IMR-90 (cell line): ENCODE measurements around the gene OSTF1. TPM values are rescaled to one million over a fixed set of nuclear protein-coding genes. Genes with fewer than 3 reads are reported as not detected.

Experiments used
- ATAC-seq: fragments of 200-7000 bp; cut with Tn5 transposase; 2 replicates; pipeline ENCODE4 v1.9.1; 2020; ENCODE audit warnings: low read depth, mild to moderate bottlenecking, moderate library complexity
- BruUV-seq: library from RNA; stranded (reverse); fragments of 400-500 nt; replicated peaks from 2 replicates; lab custom pipeline; 2021; lab: Mats Ljungman, UMichigan
- CTCF ChIA-PET: fragments of 300-600 bp; formaldehyde crosslinking; extraction: SDS; loops from one replicate; lab custom pipeline; 2021; ENCODE audit warnings: antibody characterized with exemption; lab: Yijun Ruan, JAX
- POLR2A ChIA-PET: fragments of 300-600 bp; sonication (Branson Sonifier 250); formaldehyde crosslinking; loops from one replicate; lab custom pipeline; 2022; ENCODE audit warnings: antibody characterized with exemption; ENCODE audit not compliant: unreplicated experiment; lab: Charles Lee
- DNase-seq: peaks from one replicate; pipeline ENCODE4 v3.0.0; 2013
- H2AFZ ChIP-seq: replicated peaks from 2 replicates; pipeline ENCODE3; 2013; ENCODE audit warnings: low read length, mild to moderate bottlenecking; ENCODE audit not compliant: poor library complexity
- H2AK5ac ChIP-seq: 2 replicates; pipeline ENCODE4 v1.6.1; 2013; ENCODE audit warnings: low read depth, low read length, inconsistent platforms
- H2AK9ac ChIP-seq: replicated peaks from 2 replicates; pipeline ENCODE3; 2013; ENCODE audit warnings: mild to moderate bottlenecking, low read depth, low read length, moderate library complexity; ENCODE audit not compliant: poor library complexity
- H2BK120ac ChIP-seq: 2 replicates; pipeline ENCODE4 v1.6.1; 2013; ENCODE audit warnings: low read depth, low read length, inconsistent platforms
- H2BK15ac ChIP-seq: 3 replicates; pipeline ENCODE4 v1.6.1; 2013; ENCODE audit warnings: low read depth, low read length, inconsistent platforms
- H2BK20ac ChIP-seq: 2 replicates; pipeline ENCODE4 v1.6.1; 2013; ENCODE audit warnings: low read depth, mild to moderate bottlenecking, inconsistent platforms, low read length, moderate library complexity
- H2BK5ac ChIP-seq: 2 replicates; pipeline ENCODE4 v1.6.1; 2013; ENCODE audit warnings: mild to moderate bottlenecking, low read depth, low read length, inconsistent platforms; ENCODE audit not compliant: poor library complexity, severe bottlenecking
- H3K14ac ChIP-seq: replicated peaks from 2 replicates; pipeline ENCODE4 v1.6.1; 2013; ENCODE audit warnings: low read depth, low read length, inconsistent platforms
- H3K18ac ChIP-seq: 2 replicates; pipeline ENCODE4 v1.6.1; 2013; ENCODE audit warnings: low read depth, low read length, control low read depth
- H3K23ac ChIP-seq: 2 replicates; pipeline ENCODE4 v1.6.1; 2013; ENCODE audit warnings: low read depth, low read length, inconsistent platforms
- H3K27ac ChIP-seq: 2 replicates; pipeline ENCODE4 v1.5.1; 2013; ENCODE audit warnings: mild to moderate bottlenecking, control low read depth, low read length; ENCODE audit not compliant: insufficient read depth
- H3K27me3 ChIP-seq: 2 replicates; pipeline ENCODE4 v1.6.1; 2013; ENCODE audit warnings: low read length; ENCODE audit not compliant: control insufficient read depth, insufficient read depth
- H3K36me3 ChIP-seq: 2 replicates; pipeline ENCODE4 v1.6.1; 2013; ENCODE audit warnings: low read length, mixed read lengths; ENCODE audit not compliant: control insufficient read depth, insufficient read depth
- H3K4ac ChIP-seq: 2 replicates; pipeline ENCODE4 v1.6.1; 2013; ENCODE audit warnings: low read depth, low read length, inconsistent platforms
- H3K4me1 ChIP-seq: 2 replicates; pipeline ENCODE4 v1.6.1; 2013; ENCODE audit warnings: low read length, mixed read lengths; ENCODE audit not compliant: control insufficient read depth, insufficient read depth
- H3K4me2 ChIP-seq: 2 replicates; pipeline ENCODE4 v1.6.1; 2013; ENCODE audit warnings: low read depth, mild to moderate bottlenecking, control low read depth, low read length, moderate library complexity
- H3K4me3 ChIP-seq: 2 replicates; pipeline ENCODE4 v1.5.1; 2013; ENCODE audit warnings: low read depth, mild to moderate bottlenecking, control low read depth, low read length, moderate library complexity; ENCODE audit not compliant: insufficient read depth
- H3K56ac ChIP-seq: 2 replicates; pipeline ENCODE4 v1.6.1; 2013; ENCODE audit warnings: low read length, inconsistent platforms; ENCODE audit not compliant: insufficient read depth; ENCODE audit errors: extremely low read depth
- H3K79me1 ChIP-seq, 2 experiments: 2 replicates each; pipeline ENCODE4 v1.6.1; 2013; ENCODE audit warnings: low read length in 2 of 2, inconsistent platforms in 1 of 2, low read depth in 1 of 2
- H3K9ac ChIP-seq: 2 replicates; pipeline ENCODE4 v1.6.1; 2013; ENCODE audit warnings: low read depth, low read length, control low read depth
- H3K9me1 ChIP-seq: 2 replicates; pipeline ENCODE4 v1.6.1; 2013; ENCODE audit warnings: low read length, inconsistent platforms; ENCODE audit not compliant: insufficient read depth
- H3K9me3 ChIP-seq: 2 replicates; pipeline ENCODE4 v1.6.1; 2013; ENCODE audit warnings: low read length; ENCODE audit not compliant: control insufficient read depth, insufficient read depth
- H4K20me1 ChIP-seq: 2 replicates; pipeline ENCODE4 v1.6.1; 2013; ENCODE audit warnings: low read length, inconsistent platforms; ENCODE audit not compliant: insufficient read depth
- H4K5ac ChIP-seq: 2 replicates; pipeline ENCODE4 v1.6.1; 2013; ENCODE audit warnings: mild to moderate bottlenecking, low read depth, low read length, control low read depth
- H4K8ac ChIP-seq, 2 experiments: 2 replicates each; pipeline ENCODE4 v1.6.1; 2013; ENCODE audit warnings: low read depth in 2 of 2, low read length in 2 of 2, control low read depth in 1 of 2, inconsistent platforms in 1 of 2
- H4K91ac ChIP-seq: 2 replicates; pipeline ENCODE4 v1.6.1; 2013; ENCODE audit warnings: low read depth, low read length, inconsistent platforms; ENCODE audit not compliant: insufficient read depth
- FOS ChIP-seq: fragments of 150-350 bp; IDR thresholded peaks from 2 replicates; pipeline ENCODE4 v1.6.1; 2016; ENCODE audit warnings: low read depth, low read length
- MAZ ChIP-seq: IDR thresholded peaks from 2 replicates; pipeline ENCODE4 v1.6.1; 2012; ENCODE audit warnings: low read depth, mild to moderate bottlenecking, low read length, improper control_type of control experiment, moderate library complexity, borderline replicate concordance
- whole genome bisulfite sequencing, 2 experiments: methylation state at CpG; one replicate each; pipeline versions ENCODE4 v1.1.5 to v1.1.7; 2013; ENCODE audit warnings: missing lambda C conversion rate in 2 of 2; ENCODE audit not compliant: insufficient read length in 1 of 2; ENCODE audit errors: extremely low coverage in 2 of 2; 5-methylcytosine and 5-hydroxymethylcytosine counted together
- dilution Hi-C: fragments of 300-500 bp; cut with HindIII; formaldehyde crosslinking; loops from one replicate; pipeline ENCODE4 v1.14.3; 2018; ENCODE audit warnings: low sequenced_read_pairs; ENCODE audit not compliant: unreplicated experiment
- in situ Hi-C: fragments of 300-500 bp; cut with MboI; formaldehyde crosslinking; loops from 3 replicates; pipeline ENCODE4 v1.14.3; 2019; ENCODE audit warnings: low sequenced_read_pairs, inconsistent platforms, mixed read lengths
- intact Hi-C: fragments of 100-400 bp; cut with micrococcal nuclease; formaldehyde crosslinking; loops from 2 replicates; pipeline ENCODE4 v1.10.0; 2022
- polyA plus RNA-seq, 3 experiments: library from polyadenylated mRNA; depleted of rRNA; stranded (reverse); fragments of >200 nt; gene quantifications; 2 replicates each; pipeline ENCODE4 v1.2.3, GENCODE V29; 2012; ENCODE audit warnings: low replicate concordance in 1 of 3
- total RNA-seq: library from RNA; depleted of rRNA; stranded (reverse); fragments of >200 nt; gene quantifications from 2 replicates; pipeline ENCODE4 v1.2.3, GENCODE V29; 2012

The OSTF1 gene
- total and polyA plus RNA-seq, 2 of the 4 experiments (the other 2 are of a cell fraction), result 17.1 to 41.6 TPM

DNA sequence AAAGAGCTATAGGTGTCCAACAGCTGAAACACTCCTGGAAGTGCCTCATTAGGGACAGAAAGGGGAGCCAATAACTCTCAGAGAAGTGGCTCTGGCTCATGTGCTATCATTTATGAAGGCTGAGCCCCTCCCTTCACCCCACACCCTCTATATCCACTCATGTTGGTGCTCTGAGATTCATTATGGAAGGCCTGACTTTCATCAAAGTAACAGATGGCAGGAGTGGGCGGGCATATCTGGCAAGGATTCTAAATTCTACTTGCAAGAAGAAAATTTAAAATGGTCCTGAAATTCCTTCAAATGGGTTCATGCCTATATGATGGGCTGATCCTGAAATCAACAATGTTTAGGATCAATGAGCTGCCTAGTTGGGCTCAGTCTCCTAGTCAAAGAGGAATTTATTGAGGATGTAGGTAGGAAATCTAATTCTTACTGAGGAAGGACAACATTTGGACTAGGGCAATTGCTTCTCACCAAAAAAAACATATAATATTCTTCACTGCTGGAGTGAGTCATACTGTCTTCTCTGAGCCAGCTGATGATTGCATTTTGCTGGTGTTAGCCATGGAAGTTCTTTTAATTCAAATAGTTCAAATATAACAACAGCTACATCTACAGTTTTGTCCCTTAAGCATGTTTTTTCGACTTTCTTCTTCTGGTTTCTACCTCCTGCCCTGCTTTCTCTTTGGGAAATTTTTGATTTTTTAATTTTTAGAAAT is 23.8 kb upstream of the OSTF1 start:
- H3K4ac ChIP-seq, result no peak overlapping the region
- dilution Hi-C loops, result no loop called here
- no peak overlapping the region for H3K4me3 ChIP-seq
- no peak overlapping the region for H2BK120ac ChIP-seq
- no peak overlapping the region for H2BK15ac ChIP-seq
- H4K8ac ChIP-seq, result no peak overlapping the region
- intact Hi-C loops, result no loop called here
- no peak overlapping the region for H2BK5ac ChIP-seq
- ChIA-PET POLR2A (no interaction called here), CTCF (interaction anchor here (1.6 kb wide), 1 partner anchor 22 kb away, joined by 4 read pairs; no protein-coding TSS in a partner anchor)
- H4K20me1 ChIP-seq, result no peaks in the 10 kb centered on the region
- H2AFZ ChIP-seq, result no peak overlapping the region
- H3K4me1 ChIP-seq, result peaks cover 5% of the 10 kb centered on the region
- WGBS, 2 experiments, result no CpG with 5 or more reads among the region's 2 CpGs
- H3K9me3 ChIP-seq, result no peaks in the 10 kb centered on the region
- H4K5ac ChIP-seq, result no peak overlapping the region
- no peaks in the 10 kb centered on the region for H3K9me1 ChIP-seq
- no peak overlapping the region for H3K23ac ChIP-seq
- no peak overlapping the region for H3K56ac ChIP-seq
- H3K36me3 ChIP-seq, result no peaks in the 10 kb centered on the region
- ATAC-seq (peak; percentile 75), DNase-seq (peak; percentile 72)
- no peak overlapping the region for H3K27ac ChIP-seq
- H3K18ac ChIP-seq, result no peak overlapping the region
- H2BK20ac ChIP-seq, result no peak overlapping the region
- no peak overlapping the region for H4K91ac ChIP-seq
- H3K14ac ChIP-seq, result no peak overlapping the region
- H2AK9ac ChIP-seq, result no peak overlapping the region
- BruUV-seq, result no TSS peak
- no peak overlapping the region for H3K9ac ChIP-seq
- peak; percentile 55; the same call in 1 of the 2 replicates for TF ChIP-seq FOS
- TF ChIP-seq MAZ, result no peak
- H3K4me2 ChIP-seq, result no peak overlapping the region; the same call in 1 of the 2 replicates
- in situ Hi-C loops, result no loop called here
- no peak overlapping the region for H2AK5ac ChIP-seq
- no peaks in the 10 kb centered on the region for H3K79me1 ChIP-seq
- H3K27me3 ChIP-seq, result no peaks in the 10 kb centered on the region
